HK-2 (cell line): ENCODE results near the gene XCL2.

Experiments used
- DNase-seq: peaks from one replicate; pipeline ENCODE4 v3.0.0-alpha.2; 2018; ENCODE audit not compliant: unreplicated experiment

The XCL2 gene

GRCh38 chr1:168513656-168514404 lies 30.0 kb downstream of the XCL2 start:
- DNase-seq, result no peak

- no peak for DNase-seq
Observed at GRCh38 chr1:168512864-168513595, 30.8 kb downstream of the XCL2 start.

DNA sequence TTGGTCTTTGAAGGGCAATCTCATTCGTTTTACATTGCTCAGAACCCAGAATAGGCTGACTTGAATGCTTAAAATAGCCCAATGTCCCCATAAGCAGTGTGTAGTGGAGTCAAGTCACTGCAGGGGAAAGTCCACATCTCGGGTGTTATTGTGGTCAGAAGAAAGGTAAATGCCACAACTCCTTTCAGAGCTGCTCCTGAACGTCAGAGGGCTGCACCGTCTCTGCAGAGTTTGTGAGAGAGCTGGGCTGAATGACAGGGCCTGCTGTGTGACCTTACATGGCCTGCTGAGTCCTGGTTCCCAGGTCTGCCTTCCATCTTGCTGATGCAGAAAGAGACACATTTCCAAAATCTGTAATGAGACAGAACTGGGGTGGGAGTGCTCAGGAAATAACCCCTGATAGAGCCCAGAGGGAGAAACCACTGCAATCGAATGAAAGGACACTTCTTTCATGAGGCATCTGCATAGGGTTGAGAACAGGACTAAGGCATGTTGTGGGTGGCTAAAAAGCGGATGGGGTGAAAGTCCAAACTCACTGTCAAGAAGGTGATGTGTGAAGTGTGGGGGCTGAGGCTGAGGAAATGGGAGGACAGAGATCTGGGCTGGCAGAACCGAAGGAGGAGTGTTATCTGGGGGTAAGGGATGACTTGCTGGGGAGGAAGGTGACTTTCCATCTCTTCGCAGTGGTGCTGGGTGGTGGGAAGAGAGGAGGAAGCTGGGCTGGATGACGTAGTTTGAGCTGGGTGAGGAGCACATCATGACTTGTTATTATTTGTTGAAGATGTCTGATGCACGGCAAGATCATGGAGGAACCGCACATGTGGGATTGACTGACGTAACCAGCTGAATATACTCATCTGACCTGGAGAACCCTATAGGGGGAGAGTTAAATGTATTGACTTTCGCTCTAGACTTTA lies 33.7 kb downstream of the XCL2 start:
- no peak for DNase-seq

GRCh38 chr1:168509210-168509609 lies 34.6 kb downstream of the XCL2 start:
- DNase-seq, result no peak

DNA sequence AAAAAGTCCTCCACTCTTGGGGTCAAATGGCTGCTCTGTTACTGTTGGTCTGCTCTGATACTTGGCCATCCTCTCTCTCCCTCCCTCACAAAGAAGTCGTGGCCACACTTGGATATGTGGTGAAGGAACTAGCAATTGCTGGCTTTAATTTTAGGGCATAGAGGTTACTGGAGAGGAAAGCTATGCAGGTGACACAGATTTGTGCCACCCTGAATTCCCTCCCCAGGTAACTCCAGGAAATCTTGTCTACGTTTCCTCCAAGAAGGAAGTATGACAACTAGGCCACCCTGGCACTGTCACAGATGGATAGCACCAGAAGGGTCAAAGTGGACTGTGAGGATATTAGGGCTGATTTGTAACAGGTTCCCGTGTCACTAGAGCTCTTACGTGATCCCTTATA lies 36.0 kb downstream of the XCL2 start:
- no peak for DNase-seq

DNA sequence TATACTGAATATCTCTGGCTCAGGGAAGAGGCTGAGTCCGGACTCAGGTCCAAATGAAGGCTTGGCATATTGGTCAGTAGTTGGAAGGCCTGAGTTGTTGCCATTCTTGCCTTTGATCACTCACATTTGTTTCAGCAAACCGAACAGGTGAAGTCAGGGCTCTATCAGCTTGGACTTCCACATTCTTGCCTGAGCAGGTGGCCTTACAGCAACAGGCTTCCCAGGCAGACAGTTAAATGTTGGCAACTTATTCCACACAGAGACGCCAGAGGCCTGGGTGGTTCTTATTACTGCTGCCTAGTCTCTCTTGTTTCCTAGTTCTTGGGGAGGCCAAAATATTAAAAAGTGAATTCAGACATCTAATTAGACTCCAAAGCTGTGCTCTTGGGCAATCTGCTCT lies 36.6 kb downstream of the XCL2 start:
- DNase-seq, result no peak

DNA sequence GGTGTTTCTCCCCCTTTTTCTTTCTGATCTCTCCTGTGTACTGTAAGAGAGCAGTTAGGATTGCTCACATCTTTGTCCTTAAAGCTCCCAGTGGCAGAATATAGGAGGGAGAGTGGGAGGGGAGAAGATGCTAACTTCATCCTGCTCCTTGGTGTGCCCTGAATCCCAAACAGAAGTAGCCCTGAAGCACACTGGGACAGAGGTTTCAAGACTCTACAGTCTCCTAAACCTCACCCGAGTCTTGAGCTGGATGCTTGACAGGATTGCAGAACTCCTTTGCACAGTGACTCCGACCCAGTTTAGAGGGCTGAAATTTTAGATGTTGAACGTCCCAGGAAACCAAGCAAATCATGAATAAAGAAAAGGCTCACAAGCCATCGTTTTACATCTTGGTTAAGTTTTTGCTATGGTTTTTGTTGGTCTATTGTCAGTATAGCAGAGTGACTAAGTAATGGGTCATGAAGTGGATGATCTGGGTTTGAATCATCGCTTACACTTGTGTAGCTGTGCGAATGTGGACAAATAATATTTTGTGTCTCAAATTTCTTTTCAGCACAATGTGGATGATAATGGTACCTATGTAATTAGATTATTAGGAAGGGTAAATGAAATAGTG lies 37.5 kb downstream of the XCL2 start:
- no peak for DNase-seq

DNA sequence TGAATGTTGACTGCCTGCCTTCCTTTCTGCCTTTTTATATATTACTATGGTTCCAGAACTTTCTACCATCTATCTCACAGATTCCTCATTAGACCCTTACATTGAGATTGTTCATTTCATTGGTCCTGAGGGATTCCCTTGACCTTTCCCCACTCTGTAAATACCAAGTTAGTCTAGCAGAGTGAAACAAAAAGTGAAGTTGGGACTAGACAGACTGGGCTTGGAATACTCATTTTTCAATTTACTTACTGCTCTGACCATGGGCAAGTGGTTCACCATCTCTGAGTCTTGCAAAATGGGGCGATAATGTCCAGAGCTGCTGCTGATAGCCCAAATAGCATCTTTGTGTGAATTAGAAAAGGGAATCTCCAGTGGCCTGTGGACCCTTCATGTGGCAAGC lies 38.8 kb downstream of the XCL2 start:
- DNase-seq, result no peak

- DNase-seq, result no peak
Observed at GRCh38 chr1:168504064-168504837, 39.5 kb downstream of the XCL2 start.

- DNase-seq, result no peak
Observed at GRCh38 chr1:168499688-168500049, 44.1 kb downstream of the XCL2 start.

DNA sequence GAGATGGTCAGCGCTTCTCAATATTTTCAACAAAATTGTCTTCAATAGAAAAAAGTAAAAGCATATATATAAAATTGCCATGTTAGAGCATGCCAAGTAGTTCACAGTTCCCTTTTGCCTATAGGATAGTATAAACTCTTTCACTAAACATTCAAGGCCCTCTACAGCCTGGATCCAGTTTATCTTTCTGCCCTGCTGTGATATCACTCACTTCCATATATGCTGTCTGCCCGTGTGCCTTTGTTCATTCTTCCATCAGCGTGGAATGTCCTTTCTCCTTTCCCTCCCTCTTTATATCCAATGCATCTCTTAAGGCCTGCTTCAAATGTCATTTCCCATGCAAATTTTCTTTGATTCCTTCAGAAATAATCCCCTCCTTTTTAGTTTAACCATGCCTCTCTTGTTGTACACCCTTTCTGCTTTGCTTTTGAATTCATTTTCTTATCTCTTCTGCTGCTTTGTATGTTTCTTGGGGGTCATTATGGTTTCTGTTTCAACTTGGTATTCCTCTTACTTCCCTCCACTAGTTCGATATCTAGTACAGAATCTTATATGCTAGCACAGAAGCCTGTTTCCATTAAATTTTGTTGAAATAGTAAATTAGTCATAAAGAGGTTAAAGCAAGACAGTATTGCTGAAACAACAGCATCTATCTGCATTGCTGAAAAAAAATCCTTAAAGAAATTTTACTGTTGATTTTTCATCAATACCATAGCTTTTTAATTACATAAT lies 44.7 kb downstream of the XCL2 start:
- DNase-seq, result no peak

DNA sequence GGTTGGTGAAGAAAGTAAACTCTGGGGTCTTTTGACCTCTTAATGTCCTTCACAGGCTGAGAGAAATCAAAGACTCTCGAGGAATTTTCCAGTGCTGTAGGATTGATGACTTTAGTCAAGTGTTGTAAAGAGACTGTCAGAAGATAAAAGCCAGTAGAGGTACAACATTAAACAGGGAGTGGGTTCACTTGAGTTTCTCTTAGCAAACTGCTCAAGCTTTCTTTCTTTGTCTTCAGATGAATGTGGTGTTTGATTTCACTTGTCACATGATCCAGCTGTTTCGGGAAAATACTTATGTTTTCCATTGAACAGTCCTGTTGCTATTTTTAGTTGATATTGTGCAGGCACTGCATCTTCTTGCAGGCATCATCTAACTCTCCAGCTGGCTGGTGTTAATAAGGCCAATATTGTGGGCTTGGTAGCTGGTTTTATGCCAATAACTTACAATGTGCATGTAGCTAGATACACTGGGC lies 45.6 kb downstream of the XCL2 start:
- no peak for DNase-seq

GRCh38 chr1:168497376-168497950 lies 46.3 kb downstream of the XCL2 start:
- no peak for DNase-seq

DNA sequence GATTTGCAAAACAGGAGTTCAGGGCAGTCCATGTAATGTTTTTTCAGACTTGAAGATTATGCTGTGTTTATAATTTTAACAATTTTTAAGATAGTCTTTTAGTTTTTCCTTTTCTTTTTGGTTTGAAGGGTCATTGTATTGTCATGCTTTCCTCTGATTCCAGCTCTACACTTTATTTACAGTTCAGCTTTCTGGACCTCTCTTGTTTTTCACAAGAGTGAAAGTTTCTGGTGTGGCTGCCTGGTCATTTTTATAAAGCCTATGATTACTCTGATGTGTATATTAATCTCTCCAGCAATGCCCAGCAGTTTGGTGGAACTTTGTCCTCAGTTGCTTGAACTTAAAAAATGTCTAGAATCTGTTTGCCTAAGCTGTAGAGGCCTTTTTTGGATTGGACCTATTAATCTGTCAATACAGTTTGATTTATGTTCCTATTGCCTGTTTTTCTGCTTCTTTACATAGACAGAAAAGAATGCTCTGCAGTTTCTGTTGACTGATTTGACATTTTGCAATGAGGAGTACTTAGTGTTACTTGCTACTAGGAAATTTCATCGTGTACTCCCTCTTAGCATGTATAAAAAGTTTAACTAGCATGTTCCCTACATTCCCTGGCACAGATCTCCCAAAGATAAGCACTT lies 52.2 kb downstream of the XCL2 start:
- no peak for DNase-seq
